ENCODE results near the gene KIAA1614. TPM values are rescaled to one million over a fixed set of nuclear protein-coding genes. Genes with fewer than 3 reads are reported as not detected.

The KIAA1614 gene
- total RNA-seq, 4 donors from 2014 or later: 6.3 to 13.9 (median 10.1) TPM

- TF ChIP-seq CTCF (IDR thresholded peaks at IDR 0.05; ENCODE audit: low read depth): no peak
Measured at GRCh38 chr1:180966744-180967536, 54.2 kb downstream of the KIAA1614 start.

GRCh38 chr1:180967558-180967957, 54.9 kb downstream of the KIAA1614 start:
- TF ChIP-seq CTCF (IDR thresholded peaks at IDR 0.05; ENCODE audit: low read depth): no peak

DNA sequence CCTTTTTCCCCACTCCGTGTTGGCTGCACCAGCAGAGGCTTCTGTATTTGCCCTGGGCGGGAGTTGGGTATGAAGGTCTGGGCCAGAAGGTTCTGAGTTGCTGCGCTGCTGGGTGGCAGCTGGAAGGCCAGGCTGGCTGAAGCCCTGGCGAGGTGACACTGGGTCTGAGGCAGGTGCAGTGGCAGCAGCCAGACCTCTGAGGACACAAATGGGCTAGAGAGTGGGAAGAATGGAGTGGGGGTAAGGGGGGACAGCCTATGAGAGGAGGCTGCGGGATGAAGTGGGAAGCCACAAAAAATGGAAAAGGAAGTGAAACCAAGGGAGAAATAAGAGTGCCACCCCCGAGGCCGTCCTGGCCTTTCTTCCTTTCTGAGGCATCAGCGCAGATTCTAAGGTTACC, 56.7 kb downstream of the KIAA1614 start:
- no peak for TF ChIP-seq CTCF (IDR thresholded peaks at IDR 0.05; ENCODE audit: low read depth)

- no peak for TF ChIP-seq CTCF (IDR thresholded peaks at IDR 0.05; ENCODE audit: low read depth)
Measured at GRCh38 chr1:180970333-180971079, 57.8 kb downstream of the KIAA1614 start.

DNA sequence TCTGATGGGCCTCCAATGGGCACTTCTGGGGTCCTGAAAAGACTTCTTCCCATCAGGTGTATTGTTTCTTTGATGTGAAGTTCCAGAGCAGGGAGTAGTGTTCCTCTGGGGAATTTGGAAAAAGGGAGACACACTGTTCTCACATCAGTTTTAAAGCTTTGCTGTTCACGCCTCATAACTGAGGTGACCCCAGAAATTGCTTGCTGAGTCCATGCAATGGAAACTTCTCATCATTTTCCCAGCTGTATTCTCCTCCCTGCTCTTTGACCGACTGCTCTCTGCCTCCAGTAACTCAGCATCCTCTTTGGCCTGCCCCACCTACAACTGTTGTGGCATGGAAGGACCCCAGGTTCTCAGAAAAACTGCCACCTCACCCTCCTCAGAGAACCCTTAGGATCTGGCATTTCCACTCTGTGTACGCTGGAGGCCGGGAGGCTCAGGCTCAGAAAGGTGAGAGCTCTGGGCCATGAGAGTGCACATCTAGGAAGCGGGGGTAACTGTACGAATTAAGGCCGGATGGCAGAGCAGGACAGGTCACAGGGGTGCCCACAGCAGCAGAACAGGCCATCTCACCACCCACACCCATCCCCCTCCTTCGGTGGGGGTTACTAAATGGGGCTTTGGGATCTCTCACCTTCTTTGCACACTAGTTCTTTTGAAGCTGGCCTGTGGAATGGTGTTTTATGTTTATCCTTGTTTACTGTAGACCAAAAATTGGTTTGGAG, 58.7 kb downstream of the KIAA1614 start:
- TF ChIP-seq CTCF (IDR thresholded peaks at IDR 0.05; ENCODE audit: low read depth): no peak

DNA sequence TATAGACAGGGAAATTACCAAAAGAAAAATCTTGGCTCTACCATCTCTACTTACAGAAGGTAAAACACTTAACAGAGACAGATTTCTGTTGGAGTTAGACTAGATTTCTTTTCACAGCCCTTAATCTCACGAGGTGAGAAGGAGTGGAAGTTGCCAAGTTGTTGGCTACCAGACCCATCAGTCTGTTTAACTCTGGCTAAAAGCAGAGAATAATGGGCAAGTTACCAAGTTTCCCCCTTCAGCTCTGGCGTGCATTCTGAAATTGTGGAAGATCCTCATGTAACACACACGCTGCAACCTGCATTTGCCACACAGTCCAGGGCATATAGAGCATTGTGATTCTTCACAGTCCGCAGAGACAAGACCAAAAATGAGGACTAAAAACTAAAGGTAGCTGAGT, 60.7 kb downstream of the KIAA1614 start:
- no peak for TF ChIP-seq CTCF (IDR thresholded peaks at IDR 0.05; ENCODE audit: low read depth)

DNA sequence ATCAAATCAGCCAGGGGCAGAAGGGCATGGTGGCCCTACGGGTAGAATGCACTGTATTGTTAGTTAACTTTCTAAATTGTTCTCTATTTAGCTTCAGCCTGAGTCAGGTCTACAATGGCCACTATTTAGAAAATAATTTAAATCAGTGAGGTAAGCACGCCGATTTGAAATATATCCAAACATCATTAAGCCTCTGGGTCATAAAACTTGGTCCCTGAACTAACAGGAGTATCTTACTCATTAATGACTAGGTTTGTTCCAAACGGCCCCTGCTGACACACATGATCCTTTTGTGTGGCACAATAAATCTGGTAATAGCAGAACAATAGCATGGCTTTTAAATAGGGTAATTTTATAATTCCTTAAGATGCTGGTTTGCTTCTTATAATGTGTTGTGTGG, 61.5 kb downstream of the KIAA1614 start:
- TF ChIP-seq CTCF (IDR thresholded peaks at IDR 0.05; ENCODE audit: low read depth): no peak

Measured in subcutaneous adipose tissue (tissue), 4 donors.